Smooth muscle cell of the umbilical artery (primary cell): Measurements from ENCODE around the gene FGF18. TPM values are rescaled to one million over a fixed set of nuclear protein-coding genes. Genes with fewer than 3 reads are reported as not detected.

Source experiments
- total RNA-seq: library from RNA; depleted of rRNA; stranded (reverse); fragments of >200 nt; gene quantifications from 2 replicates; pipeline ENCODE4 v1.2.3, GENCODE V29; 2014

The FGF18 gene
- 0.05 TPM in 1 of 2 replicates, not detected in the other for total RNA-seq

GRCh38 chr5:171418982-171419687, at the start of gene FGF18:
TSS of gene FGF18 (plus strand) at chr5:171419647. CDS start at chr5:171420200, 553 bp downstream.

GRCh38 chr5:171387345-171387969, 32.0 kb upstream of the FGF18 start, which contains the start of gene NPM1:
TSS of gene NPM1 (plus strand) at chr5:171387849. CDS start at chr5:171387949, 100 bp downstream.

Other genes with a start within 250 kb of the FGF18 start
- not detected in 2 replicates for gene TLX3, start 110.4 kb upstream of the FGF18 start, total RNA-seq
- 1,194 and 1,640 TPM in 2 replicates for gene NPM1, start 31.8 kb upstream of the FGF18 start, total RNA-seq